22Rv1 (cell line): ENCODE data around the gene SCRN3.
"Not testable (repeated sequence)": the region's sequence is repeated elsewhere in the genome, so short reads cannot be mapped to it uniquely, and the experiment has no call there.

ENCODE experiments used
- H3K27ac ChIP-seq: fragments of 450-650 bp; 2 replicates; pipeline ENCODE4 v1.5.1; 2017
- CTCF ChIP-seq: fragments of 450-650 bp; IDR thresholded peaks from 2 replicates; pipeline ENCODE4 v1.5.1; 2017; ENCODE audit warnings: mild to moderate bottlenecking
- ZFX ChIP-seq: fragments of 450-650 bp; IDR thresholded peaks from 2 replicates; pipeline ENCODE4 v1.6.1; 2017; ENCODE audit warnings: antibody characterized with exemption, borderline replicate concordance

Gene SCRN3

GRCh38 chr2:174392706-174393105 lies 2.8 kb upstream of the SCRN3 start:
- no peak for TF ChIP-seq CTCF
- TF ChIP-seq ZFX = no peak
- no peak overlapping the region for H3K27ac ChIP-seq

GRCh38 chr2:174395969-174396630 lies 570 bp downstream of the SCRN3 start:
- TF ChIP-seq CTCF = no peak
- peak overlapping the region; percentile 62 for H3K27ac ChIP-seq

DNA sequence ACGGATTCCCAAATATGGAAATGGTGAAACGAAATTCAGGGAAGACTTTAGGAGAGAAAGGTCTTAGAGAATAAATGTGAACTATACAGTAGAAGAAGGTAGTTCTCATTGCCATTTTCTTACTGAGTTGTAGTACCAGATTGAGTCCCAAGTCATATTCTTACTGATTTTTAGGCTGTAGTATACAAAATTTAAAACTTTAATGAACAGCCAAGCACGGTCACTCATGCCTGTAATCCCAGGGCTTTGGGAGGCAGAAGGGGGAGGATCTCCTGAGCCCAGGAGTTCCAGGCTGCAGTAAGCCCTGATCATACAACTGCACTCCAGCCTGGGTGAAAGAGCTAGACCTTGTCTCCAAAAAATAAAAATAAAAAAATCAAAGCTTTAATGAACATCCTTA lies 2.2 kb downstream of the SCRN3 start:
- TF ChIP-seq ZFX (no peak), CTCF (no peak)
- H3K27ac ChIP-seq = no peak overlapping the region

- no peak overlapping the region for H3K27ac ChIP-seq
- TF ChIP-seq ZFX = no peak
Observed at GRCh38 chr2:174399171-174399570, 3.6 kb downstream of the SCRN3 start.

DNA sequence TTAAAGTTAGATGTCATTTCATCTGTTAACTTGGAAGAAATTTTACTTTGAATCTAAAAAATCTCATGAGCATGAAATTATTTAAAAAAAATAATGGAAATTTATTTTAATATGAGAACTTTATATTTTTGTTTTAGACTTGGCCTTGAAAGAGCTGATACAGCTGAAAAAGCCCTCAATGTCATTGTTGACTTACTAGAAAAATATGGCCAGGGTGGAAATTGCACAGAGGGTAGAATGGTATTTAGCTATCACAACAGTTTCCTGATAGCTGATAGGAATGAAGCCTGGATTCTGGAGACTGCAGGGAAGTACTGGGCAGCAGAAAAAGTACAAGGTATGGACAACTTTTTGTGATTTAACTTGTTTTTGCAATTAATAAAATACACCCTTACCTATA lies 5.3 kb downstream of the SCRN3 start:
- H3K27ac ChIP-seq = no peak overlapping the region
- TF ChIP-seq ZFX = no peak
- no peak for TF ChIP-seq CTCF

DNA sequence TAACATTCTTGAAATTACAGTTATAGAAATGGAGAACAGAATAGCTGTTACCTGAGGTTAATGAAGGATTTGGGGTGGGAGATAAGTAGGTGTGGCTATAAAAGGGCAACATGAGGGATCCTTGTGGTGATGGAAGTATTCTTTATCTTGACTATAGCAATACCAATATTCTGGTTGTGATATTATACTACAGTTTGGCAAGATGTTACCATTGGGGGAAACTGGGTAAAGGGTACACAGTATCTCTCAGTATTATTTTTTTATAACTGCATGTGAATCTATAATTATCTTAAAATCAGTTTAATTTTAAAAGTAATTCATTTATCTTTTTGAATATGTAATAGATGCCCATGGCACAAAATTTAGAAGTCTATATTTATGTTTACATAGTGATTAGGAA lies 8.1 kb downstream of the SCRN3 start:
- TF ChIP-seq CTCF (no peak), ZFX (no peak)
- no peak overlapping the region for H3K27ac ChIP-seq

DNA sequence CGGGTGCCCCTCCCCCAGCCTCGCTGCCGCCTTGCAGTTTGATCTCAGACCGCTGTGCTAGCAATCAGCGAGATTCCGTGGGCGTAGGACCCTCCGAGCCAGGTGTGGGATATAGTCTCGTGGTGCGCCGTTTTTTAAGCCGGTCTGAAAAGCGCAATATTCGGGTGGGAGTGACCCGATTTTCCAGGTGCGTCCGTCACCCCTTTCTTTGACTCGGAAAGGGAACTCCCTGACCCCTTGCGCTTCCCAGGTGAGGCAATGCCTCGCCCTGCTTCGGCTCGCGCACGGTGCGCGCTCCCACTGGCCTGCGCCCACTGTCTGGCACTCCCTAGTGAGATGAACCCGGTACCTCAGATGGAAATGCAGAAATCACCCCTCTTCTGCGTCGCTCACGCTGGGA lies 14.5 kb downstream of the SCRN3 start:
- not testable (repeated sequence) for H3K27ac ChIP-seq

GRCh38 chr2:174412256-174412655 lies 16.7 kb downstream of the SCRN3 start:
- TF ChIP-seq CTCF (no peak), ZFX (no peak)
- no peak overlapping the region for H3K27ac ChIP-seq
